Measurements from ENCODE around the gene AP3B2.

- no peak for TF ChIP-seq POLR2A (IDR thresholded peaks at IDR 0.05)
- no peak for TF ChIP-seq CTCF (IDR thresholded peaks at IDR 0.05)
Measured at GRCh38 chr15:82613747-82614146, 95.9 kb downstream of the AP3B2 start.
